HK-2 (cell line): Measurements from ENCODE around the gene SH3D19.
"Not testable (repeated sequence)": the region's sequence is repeated elsewhere in the genome, so short reads cannot be mapped to it uniquely, and the experiment has no call there.

ENCODE experiments used
- DNase-seq: peaks from one replicate; pipeline ENCODE4 v3.0.0-alpha.2; 2018; ENCODE audit not compliant: unreplicated experiment

Gene SH3D19

GRCh38 chr4:151150821-151151580 is 174.4 kb downstream of the SH3D19 start:
- DNase-seq: no peak

DNA sequence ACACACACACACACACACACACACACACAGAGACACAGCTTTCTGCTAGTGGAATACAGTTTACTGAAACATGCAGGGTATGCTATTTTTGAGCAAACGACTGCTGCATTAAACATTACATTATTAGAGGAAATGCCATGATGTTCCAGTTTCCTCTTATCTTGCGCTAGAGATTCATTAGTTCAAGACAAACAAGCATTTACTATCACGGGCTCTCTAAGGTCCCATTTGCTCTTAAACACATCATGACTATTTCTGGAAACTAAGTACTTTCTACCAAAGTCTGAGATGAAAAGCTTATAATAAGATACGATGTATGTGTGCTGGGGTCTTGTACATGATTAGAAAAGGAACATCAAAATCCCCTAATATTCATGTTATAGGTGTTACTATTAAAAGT is 177.1 kb downstream of the SH3D19 start:
- no peak for DNase-seq

GRCh38 chr4:151147000-151147399 is 178.4 kb downstream of the SH3D19 start:
- DNase-seq: no peak

DNA sequence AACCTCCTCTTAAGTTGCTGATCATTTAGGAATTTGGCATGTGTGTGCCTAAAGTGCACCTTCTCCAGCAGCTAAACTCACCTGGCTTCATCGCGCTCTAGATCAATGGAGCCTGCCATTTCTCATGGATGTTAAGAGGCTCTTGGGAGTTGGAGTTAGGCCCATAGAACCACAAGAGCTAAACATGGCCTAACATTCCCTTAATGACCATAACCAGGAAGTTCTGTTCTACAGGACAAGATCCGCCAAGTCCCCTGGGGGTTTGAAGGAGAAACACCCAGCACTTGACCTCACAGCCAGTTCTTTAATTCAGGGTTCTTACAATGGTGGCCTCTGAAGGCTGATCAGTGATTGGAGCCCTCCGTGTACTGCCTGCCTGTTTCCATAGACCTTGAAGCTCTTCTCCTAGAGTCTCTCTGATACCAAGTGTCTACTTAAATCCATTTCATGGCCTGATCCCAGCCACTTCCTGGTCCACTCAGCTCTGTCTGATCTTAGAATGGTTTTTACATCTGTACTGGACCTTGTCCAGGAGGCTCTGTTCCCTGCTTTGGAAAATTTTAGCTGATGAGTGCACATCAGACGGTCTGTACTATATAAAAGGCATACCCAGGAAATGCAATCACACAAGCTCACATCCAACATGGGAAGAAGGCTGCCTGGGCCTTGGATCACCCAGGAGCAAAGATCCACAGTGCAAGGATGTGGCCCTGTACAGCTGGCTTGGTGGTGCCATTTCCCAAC is 180.9 kb downstream of the SH3D19 start:
- DNase-seq: no peak

DNA sequence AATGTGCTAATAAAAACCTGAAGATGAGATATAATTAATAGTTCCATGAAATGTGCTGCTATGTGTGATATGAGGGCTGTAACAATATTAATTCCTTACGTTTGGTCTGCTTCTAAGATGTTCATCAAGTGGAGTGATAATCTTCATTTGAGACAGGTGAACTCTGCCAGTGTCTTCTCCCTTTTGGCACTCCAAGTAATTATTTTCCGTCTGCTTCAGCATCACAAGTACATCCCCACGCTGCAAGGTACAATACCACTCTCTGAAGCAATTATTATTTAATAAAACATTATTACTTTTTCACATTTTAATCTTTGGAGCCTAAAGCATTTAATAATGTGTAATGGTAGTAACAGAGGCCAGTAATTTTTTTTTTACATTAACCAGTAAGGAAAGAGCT is 181.6 kb downstream of the SH3D19 start:
- DNase-seq: no peak

DNA sequence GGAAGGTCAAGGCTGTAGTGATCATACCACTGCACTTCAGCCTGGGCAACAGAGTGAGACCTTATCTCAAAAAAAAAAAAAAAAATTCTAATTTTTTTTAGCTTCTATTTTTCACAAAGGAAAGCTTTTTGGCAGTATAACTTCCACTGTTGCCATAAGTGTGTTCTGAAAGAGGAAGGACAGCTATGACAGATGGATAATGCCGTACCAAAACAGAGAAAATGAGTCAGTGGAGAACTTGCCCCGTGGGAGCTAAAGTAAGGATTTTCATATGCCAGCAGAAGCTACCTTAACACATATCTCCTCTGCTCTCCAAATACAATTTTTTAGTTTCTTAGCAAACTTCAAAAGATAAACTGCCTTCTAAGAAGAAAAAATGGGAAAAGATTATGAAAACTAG is 182.2 kb downstream of the SH3D19 start:
- DNase-seq: no peak

GRCh38 chr4:151142758-151143157 is 182.6 kb downstream of the SH3D19 start:
- DNase-seq: no peak

GRCh38 chr4:151139814-151140213 is 185.6 kb downstream of the SH3D19 start:
- DNase-seq: no peak

DNA sequence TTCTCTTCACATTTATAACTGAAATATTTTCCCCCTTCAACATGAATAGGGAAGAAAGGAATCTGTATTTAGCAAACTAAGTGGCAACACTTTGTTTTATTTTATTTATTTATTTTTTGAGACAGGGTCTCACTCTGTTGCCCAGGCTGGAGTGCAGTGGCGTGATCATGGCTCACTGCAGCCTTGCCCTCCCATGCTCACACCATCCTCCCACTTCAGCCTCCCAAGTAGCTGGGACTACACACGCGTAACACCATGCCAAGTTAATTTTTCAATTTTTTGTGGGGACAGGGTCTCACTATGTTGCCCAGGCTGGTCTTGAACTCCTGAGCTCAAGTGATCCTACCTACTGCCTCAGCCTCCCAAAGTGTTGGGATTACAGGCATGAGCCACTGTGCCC is 189.4 kb downstream of the SH3D19 start:
- DNase-seq: not testable (repeated sequence)

DNA sequence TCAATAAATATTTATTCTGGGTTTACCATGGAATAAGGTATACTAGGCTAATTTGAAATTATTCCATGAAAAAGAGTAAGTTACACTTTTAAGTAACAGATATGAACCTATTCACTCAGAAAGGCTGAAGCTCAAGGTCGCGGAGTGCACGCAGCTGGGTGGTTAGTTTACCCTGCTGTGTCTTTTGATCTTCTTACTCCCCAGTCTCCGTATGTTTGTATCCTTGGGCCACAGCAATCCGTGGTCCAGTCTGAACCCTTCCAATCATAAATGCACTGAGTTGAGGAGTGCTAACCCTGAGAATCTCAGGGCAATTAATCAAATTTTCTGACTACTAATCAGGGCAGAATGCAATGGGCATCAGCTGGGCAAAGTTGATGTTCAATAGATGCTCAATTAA is 192.1 kb downstream of the SH3D19 start:
- no peak for DNase-seq

DNA sequence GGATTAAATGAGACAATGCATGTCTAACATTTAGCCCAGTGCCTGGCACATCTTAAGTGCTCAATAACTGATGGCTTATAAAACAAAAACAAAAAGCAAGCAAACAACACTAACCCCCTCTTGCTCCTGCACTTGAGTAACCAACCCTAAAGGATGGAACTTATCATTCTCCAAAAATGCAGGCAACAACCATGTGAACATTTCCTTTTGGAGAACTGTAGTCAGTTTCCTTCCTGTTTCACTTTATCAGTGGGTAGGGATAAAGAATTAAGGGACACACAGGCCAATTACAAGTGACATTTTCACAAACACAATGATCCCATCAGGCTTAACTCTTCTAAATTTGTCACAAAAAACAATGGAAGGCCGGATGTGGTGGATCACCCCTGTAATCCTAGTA is 195.6 kb downstream of the SH3D19 start:
- no peak for DNase-seq

- DNase-seq: peak; percentile 53
Measured at GRCh38 chr4:151117371-151117962, 207.9 kb downstream of the SH3D19 start.

DNA sequence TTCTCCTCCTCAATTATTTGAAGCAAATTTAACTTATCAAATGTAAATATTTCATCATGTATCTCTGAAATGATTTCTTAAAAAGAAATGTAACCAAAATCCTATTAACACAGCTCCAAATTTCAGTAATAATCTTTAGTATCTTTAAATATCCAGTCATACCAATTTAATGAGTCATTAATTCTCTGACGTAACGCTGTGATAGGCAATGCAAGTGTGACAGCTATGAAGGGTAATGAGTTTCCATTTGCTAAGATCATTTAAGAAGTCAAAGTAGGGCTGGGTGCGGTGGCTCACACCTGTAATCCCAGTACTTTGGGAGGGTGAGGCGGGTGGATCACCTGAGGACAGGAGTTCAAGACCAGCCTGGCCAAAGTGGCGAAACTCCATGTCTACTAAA is 210.4 kb downstream of the SH3D19 start:
- no peak for DNase-seq

GRCh38 chr4:151114338-151114737 is 211.1 kb downstream of the SH3D19 start:
- no peak for DNase-seq

- no peak for DNase-seq
Measured at GRCh38 chr4:151110236-151110635, 215.2 kb downstream of the SH3D19 start.

GRCh38 chr4:151107063-151107462 is 218.3 kb downstream of the SH3D19 start:
- no peak for DNase-seq

- peak; percentile 22 for DNase-seq
Measured at GRCh38 chr4:151105454-151106032, 219.9 kb downstream of the SH3D19 start.

- no peak for DNase-seq
Measured at GRCh38 chr4:151104621-151105020, 220.8 kb downstream of the SH3D19 start.

DNA sequence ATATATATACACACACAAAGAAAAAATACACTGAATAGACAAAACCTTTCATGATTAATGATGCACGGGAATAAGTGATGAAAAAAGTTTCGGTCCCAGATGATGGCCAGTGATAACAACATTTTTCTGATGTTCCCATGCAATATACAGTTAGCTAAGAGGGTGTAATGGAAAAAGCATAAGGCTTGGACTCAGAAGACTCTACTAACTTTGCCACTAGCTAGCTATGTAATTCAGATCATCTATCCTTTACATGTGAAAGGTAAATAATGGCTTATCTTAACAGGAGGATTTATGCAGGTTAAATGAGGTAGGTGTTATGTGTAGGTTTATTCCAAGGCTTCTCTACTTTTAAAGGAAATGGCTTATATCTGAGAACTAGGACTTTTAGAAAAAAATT is 221.6 kb downstream of the SH3D19 start:
- no peak for DNase-seq

GRCh38 chr4:151100531-151100930 is 224.9 kb downstream of the SH3D19 start:
- DNase-seq: no peak

DNA sequence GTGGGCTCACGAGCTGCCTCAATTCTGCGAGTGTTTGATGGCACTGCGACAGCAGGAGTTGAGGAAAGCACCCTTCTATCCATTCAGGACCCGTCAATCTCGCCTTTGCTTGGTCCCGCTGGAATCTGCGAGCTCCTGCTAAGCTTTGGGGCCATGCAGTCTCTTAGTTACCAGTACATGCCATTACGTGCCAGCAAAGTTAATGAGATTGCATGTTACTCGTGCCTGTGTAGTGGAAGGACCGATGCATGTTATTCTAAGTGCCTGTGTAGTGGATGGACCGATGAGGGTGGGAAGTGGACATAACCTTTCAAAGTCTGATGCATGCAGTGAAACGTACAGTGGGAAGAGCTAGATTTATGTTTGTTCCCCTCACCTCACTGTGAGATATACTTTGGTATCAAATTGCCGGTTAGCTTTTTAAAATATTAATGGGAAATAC is 225.4 kb downstream of the SH3D19 start:
- no peak for DNase-seq

DNA sequence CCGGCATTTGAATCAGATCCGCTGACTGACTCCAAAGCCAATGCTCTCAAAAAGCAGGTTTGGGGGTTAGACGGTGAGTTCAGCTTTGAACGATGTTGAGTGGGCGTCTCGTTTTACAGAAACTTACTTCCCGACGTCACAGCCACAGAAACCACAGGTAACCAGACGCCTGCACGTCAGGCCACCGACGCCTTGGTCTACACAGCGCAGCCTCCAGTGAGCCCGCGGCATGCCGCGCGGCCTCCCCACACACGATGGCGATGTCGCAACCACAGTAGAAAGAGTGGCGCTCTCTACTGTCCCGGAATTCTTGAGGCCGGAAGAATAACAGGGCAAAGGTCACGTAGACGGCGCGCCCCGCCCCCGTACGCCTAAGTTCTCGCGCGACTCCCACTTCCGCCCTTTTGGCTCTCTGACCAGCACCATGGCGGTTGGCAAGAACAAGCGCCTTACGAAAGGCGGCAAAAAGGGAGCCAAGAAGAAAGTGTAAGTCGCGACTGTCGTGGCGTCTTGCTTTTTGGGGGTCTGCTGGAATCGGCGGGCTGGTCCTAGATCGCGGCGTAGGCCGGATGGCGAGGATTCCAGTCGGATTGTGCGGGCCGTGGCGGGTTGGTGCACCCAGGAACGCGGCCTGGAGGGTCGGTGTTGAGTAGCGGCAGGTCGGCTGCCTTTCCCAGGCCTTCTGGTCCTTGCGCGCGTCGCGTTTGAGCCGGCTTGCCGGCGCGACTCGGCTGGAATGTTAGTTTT is 226.0 kb downstream of the SH3D19 start, which contains the start of gene RPS3A:
Gene RPS3A (plus strand): TSS at position 400 of the 747 bp plus-strand sequence. CDS start 25 bp downstream, at position 425.
- peak; percentile 99 for DNase-seq
